Measurements from ENCODE around the gene CCNY. TPM values are rescaled to one million over a fixed set of nuclear protein-coding genes. Genes with fewer than 3 reads are reported as not detected.

Gene CCNY
- total RNA-seq, 1 donor from 2014 or later, result 27.2 TPM

- no peak for DNase-seq (ENCODE audit: low read depth)
- no peak for TF ChIP-seq CTCF (conservative IDR thresholded peaks at IDR 0.05; ENCODE audit: low read depth, low read length)
- H3K4me3 ChIP-seq (ENCODE audit: low read depth, low read length), result no peak overlapping the region
These were observed 85.9 kb downstream of the CCNY start for GRCh38 chr10:35422228-35422627.

- peak; percentile 27 for TF ChIP-seq CTCF (conservative IDR thresholded peaks at IDR 0.05; ENCODE audit: low read depth, low read length)
- no peak for DNase-seq (ENCODE audit: low read depth)
- H3K4me3 ChIP-seq (ENCODE audit: low read depth, low read length), result no peak overlapping the region
These were observed 87.4 kb downstream of the CCNY start for GRCh38 chr10:35423505-35424306.

DNA sequence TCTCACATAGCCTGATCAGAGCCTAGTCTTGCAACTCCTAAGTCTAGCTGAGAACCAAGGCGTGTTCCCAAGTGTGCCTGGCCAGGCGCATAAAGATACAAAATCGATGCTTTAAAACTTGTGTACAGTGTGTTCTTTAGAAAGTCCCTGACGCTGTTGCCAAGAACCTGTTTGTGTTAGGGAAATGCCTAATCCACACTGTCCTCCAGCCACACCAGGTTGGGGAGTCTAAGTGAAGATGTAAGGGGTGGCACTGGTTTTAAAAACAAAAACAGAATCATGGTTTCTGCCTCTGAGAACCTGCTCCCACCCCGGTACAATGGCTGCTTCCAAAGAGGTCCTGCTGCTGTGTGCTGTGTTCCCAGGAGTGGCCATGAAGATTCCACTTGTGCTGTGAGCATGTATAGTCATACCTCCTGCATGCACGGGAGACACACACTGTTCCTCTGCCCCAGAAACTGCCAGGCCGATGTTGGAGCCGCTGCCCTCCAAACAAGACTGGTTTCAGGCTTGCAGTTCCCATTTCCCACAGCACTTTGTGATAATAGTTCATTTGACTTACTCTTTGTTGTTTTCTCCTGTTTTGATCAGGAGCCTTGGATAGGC is 88.5 kb downstream of the CCNY start:
- no peak for TF ChIP-seq CTCF (conservative IDR thresholded peaks at IDR 0.05; ENCODE audit: low read depth, low read length)

GRCh38 chr10:35425595-35425994 is 89.3 kb downstream of the CCNY start:
- TF ChIP-seq CTCF (conservative IDR thresholded peaks at IDR 0.05; ENCODE audit: low read depth, low read length), result peak; percentile 5
- DNase-seq (ENCODE audit: low read depth), result no peak
- H3K4me3 ChIP-seq (ENCODE audit: low read depth, low read length), result no peak overlapping the region

More for the DNA sequence above, 88.5 kb downstream of the CCNY start:
- H3K4me3 ChIP-seq (ENCODE audit: low read depth, low read length), result no peak overlapping the region
- no peak for DNase-seq (ENCODE audit: low read depth)

DNA sequence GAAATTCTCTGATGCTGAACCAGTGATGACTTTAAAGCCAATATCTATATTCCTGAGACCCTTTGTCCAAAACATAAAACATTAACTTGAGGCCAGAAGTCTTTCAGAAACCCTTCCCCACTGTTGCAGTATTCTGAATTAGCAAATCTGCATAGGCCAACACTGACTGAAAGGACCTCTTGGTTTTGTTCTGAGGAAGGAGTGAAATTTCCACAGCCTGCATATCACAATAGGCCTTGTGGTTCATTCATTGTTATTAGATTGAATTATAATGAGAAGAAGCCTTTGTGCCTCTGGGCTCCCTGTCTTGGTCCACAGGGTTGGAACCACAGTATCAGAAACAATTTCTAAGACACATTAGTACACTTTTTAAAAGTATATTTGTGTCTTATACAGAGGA is 90.3 kb downstream of the CCNY start:
- TF ChIP-seq CTCF (conservative IDR thresholded peaks at IDR 0.05; ENCODE audit: low read depth, low read length), result no peak
- no peak for DNase-seq (ENCODE audit: low read depth)

GRCh38 chr10:35427543-35427942 is 91.2 kb downstream of the CCNY start:
- no peak for DNase-seq (ENCODE audit: low read depth)
- TF ChIP-seq CTCF (conservative IDR thresholded peaks at IDR 0.05; ENCODE audit: low read depth, low read length), result no peak
- H3K4me3 ChIP-seq (ENCODE audit: low read depth, low read length), result no peak overlapping the region

More for the DNA sequence above, 90.3 kb downstream of the CCNY start:
- no peak overlapping the region for H3K4me3 ChIP-seq (ENCODE audit: low read depth, low read length)

Measured in epithelial cell of proximal tubule (primary cell).